GM19099 (cell line): ENCODE results near the gene IL17C.

ENCODE experiments used
- POLR2A ChIP-seq: IDR thresholded peaks from 3 replicates; pipeline ENCODE4 v1.6.1; 2011; ENCODE audit warnings: low read depth; ENCODE audit not compliant: insufficient read length; ENCODE audit errors: extremely low read depth

Gene IL17C

DNA sequence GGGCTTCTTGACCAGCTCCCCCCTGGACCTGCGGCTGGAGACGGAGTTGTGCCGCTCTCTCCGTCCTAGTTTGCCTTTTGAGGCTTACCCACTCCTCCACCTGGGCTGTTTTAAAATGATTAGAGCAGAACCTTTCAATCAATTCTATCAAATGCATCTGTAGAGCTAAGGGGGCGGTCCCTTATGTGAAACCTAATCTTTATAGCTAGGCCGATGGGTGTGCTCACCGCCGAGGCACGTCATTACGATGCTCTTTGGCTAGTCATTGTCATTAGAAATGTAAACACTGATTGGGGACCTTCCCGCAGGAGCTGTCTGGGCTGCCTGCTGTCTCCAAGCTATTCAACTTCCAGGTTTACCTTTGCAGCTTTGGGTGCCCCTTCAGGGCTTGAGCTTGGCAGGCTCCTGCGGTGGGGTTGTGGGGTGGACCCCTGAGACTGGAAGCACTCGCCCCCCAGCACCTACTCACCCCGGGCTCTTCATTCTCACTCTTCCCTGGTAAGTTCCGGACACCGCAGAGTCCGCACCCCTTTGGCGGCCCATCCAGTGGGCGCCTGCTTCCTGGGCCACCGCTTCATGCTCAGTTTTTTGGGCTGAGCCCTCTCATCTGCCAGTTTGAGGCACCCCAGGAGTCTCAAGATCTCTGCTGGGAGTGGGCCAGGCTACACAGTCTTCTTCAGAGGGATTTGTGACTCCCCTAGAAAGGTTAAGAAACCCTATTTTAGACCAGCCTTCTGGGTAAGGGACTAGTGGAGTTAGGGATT lies 20.9 kb upstream of the IL17C start:
- TF ChIP-seq POLR2A: no peak

DNA sequence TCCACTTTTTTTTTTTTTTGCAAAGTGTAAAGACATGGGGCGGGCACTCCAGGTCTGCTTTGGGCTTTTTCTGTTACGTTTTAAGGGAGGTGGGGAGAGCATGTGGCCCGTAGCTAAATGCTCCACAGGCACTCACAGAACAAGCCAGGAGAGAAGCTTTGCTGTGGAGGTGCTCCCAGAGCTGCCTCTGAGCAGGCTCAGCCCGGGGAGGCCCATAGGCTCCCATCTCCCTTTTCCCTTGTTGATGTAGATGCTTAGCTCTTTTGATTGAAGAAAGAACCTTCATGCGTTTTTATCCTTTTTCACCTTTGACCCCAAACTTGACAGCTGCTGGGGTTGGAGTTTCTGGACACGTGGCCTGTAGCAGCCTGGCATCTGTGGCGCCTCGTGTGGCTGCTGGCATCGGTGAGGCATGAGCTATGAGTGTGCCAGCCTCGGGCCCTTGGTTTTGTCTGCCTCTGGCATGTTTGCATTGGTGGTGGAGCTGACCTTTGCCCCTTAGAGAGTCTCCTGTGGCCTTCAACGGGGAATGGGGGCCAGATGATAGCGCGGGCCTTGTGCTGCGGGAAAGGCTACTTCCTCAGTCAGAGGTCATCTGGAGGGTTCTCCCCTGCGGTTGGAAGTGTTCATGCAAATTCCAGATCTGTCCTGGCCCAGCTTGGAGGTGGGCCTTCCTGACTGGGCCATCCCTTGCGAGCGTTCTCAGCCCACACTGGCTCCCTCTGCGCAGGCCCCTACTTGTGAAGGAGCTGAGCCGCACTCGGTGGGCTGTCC lies 20.0 kb upstream of the IL17C start:
- no peak for TF ChIP-seq POLR2A

DNA sequence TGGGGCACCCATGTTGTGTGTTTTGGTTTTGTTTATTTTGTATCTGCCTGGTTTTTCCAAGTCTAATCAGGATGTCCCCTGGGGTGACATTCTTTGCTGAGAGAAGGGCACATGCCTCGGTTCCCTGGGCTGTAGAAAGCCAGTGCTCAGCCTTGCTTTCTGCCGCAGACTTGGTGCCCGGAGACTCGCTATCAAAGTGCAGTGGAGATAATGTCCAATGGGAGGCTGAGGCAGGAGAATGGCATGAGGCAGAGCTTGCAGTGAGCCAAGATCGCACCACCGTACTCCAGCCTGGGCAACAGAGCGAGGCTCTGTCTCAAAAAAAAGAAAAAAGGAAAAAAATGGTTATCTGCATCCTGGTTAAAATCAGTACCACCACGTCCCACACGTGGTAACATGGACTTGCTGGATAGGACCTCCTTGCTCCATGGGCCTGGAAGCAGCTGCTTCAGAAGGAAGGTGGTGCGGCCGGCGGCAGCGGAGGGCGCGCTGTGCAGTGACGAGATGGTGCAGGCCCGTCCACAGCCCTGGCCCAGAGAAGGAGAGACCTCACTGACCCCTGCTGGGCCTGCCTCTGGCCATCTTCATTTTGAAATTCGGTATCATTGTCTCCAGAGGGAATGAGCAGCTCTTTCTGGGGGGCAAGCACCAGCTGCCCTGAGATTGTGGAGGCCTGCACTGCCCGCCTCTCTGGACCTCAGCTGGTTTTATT lies 19.3 kb upstream of the IL17C start:
- no peak for TF ChIP-seq POLR2A

DNA sequence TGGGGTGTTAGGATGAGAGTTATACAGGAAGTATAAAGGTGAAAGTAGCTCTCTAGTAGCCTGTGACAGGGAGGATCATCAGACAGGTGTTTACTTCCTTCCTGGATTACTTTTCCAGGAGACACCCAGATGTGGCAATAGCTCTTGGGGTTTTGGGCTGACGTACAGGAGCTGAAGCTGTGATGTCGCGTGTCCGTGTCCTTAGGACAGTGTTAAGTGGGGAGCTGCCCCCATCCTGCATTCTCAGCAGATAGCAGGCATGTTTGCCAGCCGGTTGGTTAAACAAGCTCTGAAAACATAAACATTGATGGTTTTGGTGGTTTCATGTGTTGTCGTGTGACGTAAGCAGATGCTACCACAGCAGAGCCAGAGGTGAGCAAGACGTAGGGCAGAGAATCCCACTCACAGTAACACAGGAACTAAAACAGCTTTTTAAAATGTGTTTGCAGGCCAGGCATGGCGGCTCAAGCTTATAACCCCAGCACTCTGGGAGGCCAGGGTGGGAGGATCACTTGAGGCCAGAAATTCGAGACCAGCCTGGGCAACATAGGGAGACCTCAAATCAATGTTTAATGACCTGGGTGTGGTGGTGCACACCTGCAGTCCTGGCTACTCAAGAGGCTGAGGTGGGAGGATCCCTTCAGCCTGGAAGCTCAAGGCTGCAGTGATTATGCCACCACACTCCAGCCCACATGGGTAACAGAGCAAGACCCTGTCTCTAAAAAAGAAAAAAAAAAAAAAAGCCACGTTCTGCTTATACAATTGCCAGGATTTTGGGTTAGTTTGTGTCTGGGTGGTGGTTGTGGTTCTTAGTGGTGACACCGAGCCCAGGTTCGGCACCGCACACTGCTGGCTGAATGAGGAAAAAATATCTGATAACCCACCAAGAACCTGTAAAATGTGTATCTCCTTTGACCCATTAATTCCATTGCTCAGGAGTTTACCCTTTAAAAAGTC lies 18.2 kb upstream of the IL17C start:
- TF ChIP-seq POLR2A: no peak

DNA sequence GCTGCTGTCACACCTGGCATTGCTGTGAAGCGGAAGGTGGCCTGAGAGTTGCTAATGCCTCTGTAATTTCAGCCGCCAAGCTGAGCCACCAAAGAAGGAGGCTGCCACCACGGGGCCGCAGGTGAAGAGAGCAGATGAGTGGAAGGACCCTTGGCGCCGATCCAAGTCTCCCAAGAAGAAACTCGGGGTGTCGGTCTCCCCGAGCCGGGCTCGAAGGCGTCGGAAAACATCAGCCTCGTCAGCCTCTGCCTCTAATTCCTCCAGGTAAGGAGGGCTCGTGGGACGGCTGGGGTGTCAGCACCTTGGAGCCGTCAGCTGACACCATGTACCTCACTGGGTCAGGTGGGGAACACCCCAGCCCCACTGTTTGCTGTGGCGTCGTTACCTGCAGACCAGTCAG lies 16.2 kb upstream of the IL17C start:
- no peak for TF ChIP-seq POLR2A

DNA sequence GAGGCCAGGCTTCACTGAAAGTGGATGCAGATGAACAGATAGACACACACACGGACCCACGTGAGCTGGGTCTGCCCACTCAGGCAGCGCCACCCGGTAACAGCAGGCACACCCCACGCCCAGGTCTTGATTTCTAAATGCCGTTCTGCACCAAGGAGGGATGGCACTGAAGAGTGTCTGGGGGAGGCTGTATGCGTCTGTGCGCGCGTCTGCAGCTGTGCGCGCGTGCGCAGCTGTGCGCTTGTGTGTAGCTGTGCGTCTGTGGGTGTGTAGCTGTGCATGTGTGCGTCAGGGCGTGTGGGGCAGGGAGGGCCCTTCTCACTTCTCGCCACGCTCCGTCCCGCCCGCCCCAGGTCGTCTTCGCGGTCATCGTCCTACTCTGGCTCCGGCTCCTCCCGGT lies 15.5 kb upstream of the IL17C start:
- TF ChIP-seq POLR2A: no peak

DNA sequence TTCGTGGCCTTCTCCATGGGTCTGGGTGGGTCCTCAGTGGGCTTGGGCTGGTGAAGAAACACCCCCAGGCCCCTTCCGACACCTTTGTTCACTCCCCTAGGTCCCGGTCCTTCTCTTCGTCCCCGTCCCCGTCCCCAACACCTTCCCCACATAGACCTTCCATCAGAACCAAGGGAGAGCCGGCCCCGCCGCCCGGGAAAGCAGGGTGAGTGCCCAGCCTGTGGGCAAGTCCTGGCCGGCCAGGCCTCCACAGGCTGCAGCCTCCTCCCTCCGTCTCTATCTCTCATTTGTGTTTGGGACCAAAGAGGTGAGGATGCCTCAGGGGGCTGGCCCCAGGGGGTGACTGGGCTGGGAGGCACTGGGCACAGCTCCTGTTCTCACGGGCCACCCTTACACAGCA lies 14.5 kb upstream of the IL17C start:
- no peak for TF ChIP-seq POLR2A

DNA sequence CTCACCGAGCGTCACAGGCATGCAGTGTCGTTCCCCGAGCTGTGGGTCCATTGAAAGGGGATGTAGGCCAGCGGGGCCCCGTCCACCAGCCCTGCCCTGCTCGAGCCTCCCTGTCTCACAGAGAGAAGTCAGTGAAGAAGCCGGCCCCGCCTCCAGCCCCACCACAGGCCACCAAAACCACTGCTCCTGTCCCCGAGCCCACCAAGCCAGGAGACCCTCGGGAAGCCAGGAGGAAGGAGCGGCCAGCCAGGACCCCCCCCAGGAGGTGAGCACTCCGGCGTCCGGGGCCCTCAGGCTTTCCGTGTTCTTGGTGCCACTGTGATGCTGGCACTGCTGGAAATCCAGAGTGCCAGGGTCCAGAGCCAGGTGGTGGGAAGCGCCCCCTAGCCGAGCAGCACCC lies 13.9 kb upstream of the IL17C start:
- TF ChIP-seq POLR2A: no peak

DNA sequence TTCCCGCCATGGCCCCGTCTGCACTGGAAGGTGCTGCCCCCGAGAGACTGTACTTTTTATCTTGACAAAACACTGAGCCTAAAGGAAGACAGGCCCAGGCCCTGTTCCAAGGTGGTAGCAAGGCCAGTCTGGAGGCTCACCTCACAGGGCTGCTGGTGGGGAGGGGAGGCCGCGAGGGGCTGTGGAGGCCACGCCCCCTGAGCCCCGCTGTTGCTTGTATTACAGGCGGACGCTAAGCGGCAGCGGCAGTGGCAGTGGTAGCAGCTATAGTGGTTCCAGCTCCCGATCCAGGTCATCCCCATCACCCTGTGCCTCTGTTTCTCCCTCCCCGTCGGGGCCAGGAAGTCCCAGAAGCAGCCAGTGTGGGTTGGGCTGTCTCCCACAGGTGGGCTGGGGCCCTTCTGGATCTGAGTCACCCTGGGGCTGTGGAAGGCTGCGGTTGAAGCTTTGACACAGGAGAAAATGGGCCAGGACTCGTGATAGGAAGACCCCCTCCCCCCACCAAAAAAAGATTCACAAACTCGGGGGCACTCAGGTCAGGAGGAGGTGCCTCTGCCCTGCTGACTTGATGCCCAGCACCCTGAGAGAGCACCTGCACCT lies 13.3 kb upstream of the IL17C start:
- TF ChIP-seq POLR2A: no peak

DNA sequence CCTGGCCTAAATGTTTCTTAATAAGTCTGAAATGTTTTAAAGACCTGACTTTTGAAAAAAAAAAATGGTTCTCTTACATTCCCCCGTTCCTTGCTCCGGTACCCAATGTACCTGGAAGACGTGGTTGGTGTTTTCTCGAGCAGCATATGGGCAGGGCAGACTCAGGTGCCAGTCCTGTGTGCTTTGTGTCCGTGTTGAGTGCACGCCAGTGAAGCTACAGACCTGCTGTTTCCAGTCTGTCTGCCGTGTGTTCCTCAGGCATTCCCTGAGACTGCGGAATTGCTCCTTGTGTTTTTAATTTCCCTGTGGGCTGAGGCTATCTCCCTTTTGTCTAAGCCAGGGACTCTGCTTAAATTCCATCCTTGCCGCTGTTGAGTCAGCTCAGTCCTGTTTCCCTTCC lies 11.7 kb upstream of the IL17C start:
- TF ChIP-seq POLR2A: no peak

DNA sequence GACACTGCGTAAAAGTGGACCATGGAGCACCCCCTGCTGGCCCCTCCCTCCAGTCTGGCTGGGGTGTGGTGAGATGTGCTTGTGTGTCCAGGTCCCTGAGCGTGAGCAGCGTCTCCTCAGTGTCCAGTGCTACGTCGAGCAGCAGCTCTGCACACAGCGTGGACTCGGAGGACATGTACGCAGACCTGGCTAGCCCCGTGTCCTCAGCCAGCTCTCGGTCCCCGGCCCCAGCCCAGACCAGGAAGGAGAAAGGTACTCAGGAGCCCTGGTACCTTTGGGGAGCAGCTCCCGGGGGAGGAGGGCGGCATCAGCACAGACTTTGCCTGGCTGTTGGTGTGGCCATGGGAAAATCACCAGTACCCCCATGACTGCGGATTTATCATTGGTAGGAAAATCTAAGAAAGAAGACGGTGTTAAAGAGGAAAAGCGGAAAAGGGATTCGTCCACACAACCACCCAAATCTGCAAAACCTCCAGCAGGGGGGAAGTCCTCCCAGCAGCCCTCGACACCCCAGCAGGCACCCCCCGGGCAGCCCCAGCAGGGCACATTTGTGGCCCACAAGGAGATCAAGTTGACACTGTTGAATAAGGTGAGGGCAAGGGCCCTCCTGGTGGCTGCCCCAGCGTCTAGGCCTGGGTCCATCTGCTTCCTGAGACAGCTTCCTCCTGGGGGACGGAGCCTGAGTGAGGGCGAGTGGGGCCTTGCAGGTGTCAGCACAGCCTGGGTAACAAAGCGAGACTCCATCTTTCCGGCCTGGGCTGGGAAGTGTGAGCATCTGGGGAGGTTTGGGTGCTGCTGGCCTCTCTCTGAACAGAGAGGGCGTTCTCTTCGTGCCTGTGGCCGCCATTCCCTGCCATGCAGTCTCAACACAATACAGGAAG lies 10.6 kb upstream of the IL17C start:
- TF ChIP-seq POLR2A: no peak

DNA sequence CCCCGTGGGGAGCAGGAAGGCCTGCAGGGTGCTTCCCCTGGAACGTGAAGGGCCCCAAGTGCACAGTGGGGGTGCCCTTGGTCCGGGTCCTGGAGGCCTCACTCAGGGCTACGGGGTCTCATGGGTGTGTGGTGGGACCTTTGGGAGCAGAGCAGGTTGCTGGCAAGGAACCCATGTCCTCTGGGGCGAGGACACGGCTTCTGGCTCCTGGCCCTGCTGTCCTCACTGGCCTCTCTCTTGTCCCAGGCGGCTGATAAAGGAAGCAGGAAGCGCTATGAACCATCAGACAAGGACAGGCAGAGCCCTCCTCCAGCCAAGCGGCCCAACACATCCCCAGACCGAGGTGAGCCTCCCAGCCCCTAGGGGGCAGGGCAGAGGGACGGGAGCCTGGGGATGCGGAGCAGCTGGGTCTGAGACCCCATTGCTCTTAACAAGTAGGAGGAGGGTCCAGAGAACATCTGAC lies 9.8 kb upstream of the IL17C start:
- no peak for TF ChIP-seq POLR2A

DNA sequence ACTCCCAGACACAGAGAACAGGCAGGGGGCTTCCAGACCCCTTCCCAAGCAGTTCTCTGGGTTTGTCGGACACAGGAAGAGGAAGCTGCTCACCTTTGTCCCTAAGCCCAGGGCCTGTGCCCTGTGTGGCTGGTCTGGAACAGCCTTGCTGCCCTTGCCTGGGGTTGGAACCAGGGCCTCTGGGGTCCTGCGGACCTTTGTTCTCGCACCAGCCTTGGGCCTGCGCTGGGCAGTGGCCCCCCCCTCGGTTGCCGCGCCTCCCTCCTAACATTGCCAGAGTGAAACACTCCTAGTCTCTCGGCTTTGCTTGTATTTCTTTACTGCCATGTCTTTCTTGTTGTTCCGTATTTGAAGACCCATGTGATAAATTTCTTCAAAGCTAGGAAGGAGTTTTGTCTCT lies 8.5 kb upstream of the IL17C start:
- no peak for TF ChIP-seq POLR2A
